WTC11 (cell line): Measurements from ENCODE around the gene MAPT.

Experiments
- E2F5 ChIP-seq: sonication (generic); formaldehyde crosslinking; IDR thresholded peaks from 2 replicates; pipeline ENCODE4 v1.8.1; 2022; ENCODE audit warnings: mild to moderate bottlenecking, moderate library complexity, missing genetic modification reagents
- JUN ChIP-seq: sonication (generic); formaldehyde crosslinking; IDR thresholded peaks from 2 replicates; pipeline ENCODE4 v1.8.0; 2023; ENCODE audit warnings: mild to moderate bottlenecking, missing genetic modification reagents
- PRRX2 ChIP-seq: fragments of 250-450 bp; sonication (Bioruptor Pico); IDR thresholded peaks from 2 replicates; pipeline ENCODE4 v1.8.0; 2021; ENCODE audit warnings: mild to moderate bottlenecking
- TEAD4 ChIP-seq: sonication (generic); formaldehyde crosslinking; IDR thresholded peaks from 2 replicates; pipeline ENCODE4 v1.8.0; 2022; ENCODE audit warnings: mild to moderate bottlenecking, missing genetic modification reagents
- USF1 ChIP-seq: sonication (generic); formaldehyde crosslinking; IDR thresholded peaks from 2 replicates; pipeline ENCODE4 v1.8.0; 2022; ENCODE audit warnings: mild to moderate bottlenecking, missing genetic modification reagents
- TF ChIP-seq, protein P1 (sequence below): fragments of 200-600 bp; IDR thresholded peaks from 2 replicates; pipeline ENCODE4 v1.8.0; 2022; ENCODE audit warnings: antibody characterized with exemption
- TF ChIP-seq, protein P2 (sequence below): fragments of 250-450 bp; sonication (Bioruptor Pico); IDR thresholded peaks from 2 replicates; pipeline ENCODE4 v2.1.2; 2022; ENCODE audit warnings: mild to moderate bottlenecking, moderate library complexity
- TF ChIP-seq, protein P3 (sequence below): sonication (generic); formaldehyde crosslinking; IDR thresholded peaks from 2 replicates; pipeline ENCODE4 v1.8.1; 2023; ENCODE audit warnings: mild to moderate bottlenecking, moderate library complexity, missing genetic modification reagents

GRCh38 chr17:46020023-46020761 lies 125.8 kb downstream of the MAPT start:
- TF ChIP-seq USF1 (CRISPR knock-in tag) (no peak), E2F5 (no peak), JUN (CRISPR knock-in tag) (no peak), TEAD4 (CRISPR knock-in tag) (no peak), PRRX2 (CRISPR knock-in tag) (no peak)
- TF ChIP-seq, protein P1, sequence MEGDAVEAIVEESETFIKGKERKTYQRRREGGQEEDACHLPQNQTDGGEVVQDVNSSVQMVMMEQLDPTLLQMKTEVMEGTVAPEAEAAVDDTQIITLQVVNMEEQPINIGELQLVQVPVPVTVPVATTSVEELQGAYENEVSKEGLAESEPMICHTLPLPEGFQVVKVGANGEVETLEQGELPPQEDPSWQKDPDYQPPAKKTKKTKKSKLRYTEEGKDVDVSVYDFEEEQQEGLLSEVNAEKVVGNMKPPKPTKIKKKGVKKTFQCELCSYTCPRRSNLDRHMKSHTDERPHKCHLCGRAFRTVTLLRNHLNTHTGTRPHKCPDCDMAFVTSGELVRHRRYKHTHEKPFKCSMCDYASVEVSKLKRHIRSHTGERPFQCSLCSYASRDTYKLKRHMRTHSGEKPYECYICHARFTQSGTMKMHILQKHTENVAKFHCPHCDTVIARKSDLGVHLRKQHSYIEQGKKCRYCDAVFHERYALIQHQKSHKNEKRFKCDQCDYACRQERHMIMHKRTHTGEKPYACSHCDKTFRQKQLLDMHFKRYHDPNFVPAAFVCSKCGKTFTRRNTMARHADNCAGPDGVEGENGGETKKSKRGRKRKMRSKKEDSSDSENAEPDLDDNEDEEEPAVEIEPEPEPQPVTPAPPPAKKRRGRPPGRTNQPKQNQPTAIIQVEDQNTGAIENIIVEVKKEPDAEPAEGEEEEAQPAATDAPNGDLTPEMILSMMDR = no peak
- TF ChIP-seq, protein P2, sequence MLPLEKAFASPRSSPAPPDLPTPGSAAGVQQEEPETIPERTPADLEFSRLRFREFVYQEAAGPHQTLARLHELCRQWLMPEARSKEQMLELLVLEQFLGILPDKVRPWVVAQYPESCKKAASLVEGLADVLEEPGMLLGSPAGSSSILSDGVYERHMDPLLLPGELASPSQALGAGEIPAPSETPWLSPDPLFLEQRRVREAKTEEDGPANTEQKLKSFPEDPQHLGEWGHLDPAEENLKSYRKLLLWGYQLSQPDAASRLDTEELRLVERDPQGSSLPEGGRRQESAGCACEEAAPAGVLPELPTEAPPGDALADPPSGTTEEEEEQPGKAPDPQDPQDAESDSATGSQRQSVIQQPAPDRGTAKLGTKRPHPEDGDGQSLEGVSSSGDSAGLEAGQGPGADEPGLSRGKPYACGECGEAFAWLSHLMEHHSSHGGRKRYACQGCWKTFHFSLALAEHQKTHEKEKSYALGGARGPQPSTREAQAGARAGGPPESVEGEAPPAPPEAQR (CRISPR knock-in tag) = no peak
- TF ChIP-seq, protein P3, sequence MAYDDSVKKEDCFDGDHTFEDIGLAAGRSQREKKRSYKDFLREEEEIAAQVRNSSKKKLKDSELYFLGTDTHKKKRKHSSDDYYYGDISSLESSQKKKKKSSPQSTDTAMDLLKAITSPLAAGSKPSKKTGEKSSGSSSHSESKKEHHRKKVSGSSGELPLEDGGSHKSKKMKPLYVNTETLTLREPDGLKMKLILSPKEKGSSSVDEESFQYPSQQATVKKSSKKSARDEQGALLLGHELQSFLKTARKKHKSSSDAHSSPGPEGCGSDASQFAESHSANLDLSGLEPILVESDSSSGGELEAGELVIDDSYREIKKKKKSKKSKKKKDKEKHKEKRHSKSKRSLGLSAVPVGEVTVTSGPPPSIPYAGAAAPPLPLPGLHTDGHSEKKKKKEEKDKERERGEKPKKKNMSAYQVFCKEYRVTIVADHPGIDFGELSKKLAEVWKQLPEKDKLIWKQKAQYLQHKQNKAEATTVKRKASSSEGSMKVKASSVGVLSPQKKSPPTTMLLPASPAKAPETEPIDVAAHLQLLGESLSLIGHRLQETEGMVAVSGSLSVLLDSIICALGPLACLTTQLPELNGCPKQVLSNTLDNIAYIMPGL = no peak
